Caco-2 (cell line): ENCODE data around the gene SUN2. TPM values are rescaled to one million over a fixed set of nuclear protein-coding genes. Genes with fewer than 3 reads are reported as not detected.
A peak's percentile ranks its signal among the peaks of the same experiment; 100 is the strongest.

ENCODE experiments used
- BruUV-seq: library from RNA; stranded (reverse); fragments of 400-500 nt; replicated peaks from 2 replicates; lab custom pipeline; 2021; lab: Mats Ljungman, UMichigan
- CTCF ChIA-PET: fragments of 300-600 bp; sonication (Branson Sonifier 250); formaldehyde crosslinking; loops from one replicate; lab custom pipeline; 2022; ENCODE audit warnings: antibody characterized with exemption; lab: Charles Lee
- POLR2A ChIA-PET: fragments of 300-600 bp; sonication (Branson Sonifier 250); formaldehyde crosslinking; loops from one replicate; lab custom pipeline; 2022; ENCODE audit warnings: antibody characterized with exemption; lab: Charles Lee
- DNase-seq, 2 experiments: peaks; one replicate each; pipeline versions ENCODE4 v3.0.0 to v3.0.0-alpha.2; 2020 to 2022
- H3K27me3 ChIP-seq: replicated peaks from 2 replicates; pipeline ENCODE4 v1.6.0; 2011; ENCODE audit warnings: low read length; ENCODE audit not compliant: control insufficient read depth, insufficient read depth
- H3K36me3 ChIP-seq: 2 replicates; pipeline ENCODE4 v1.5.1; 2011; ENCODE audit warnings: low read length; ENCODE audit not compliant: control insufficient read depth, insufficient read depth
- H3K4me1 ChIP-seq: fragments of 250-450 bp; sonication (Bioruptor Pico); 2 replicates; pipeline ENCODE4 v1.5.1; 2020; ENCODE audit warnings: mild to moderate bottlenecking
- H3K4me3 ChIP-seq: 2 replicates; pipeline ENCODE4 v1.5.1; 2011; ENCODE audit warnings: low read depth, mild to moderate bottlenecking, control low read depth, low read length
- H3K9me3 ChIP-seq: fragments of 250-450 bp; sonication (Bioruptor Pico); 2 replicates; pipeline ENCODE4 v1.5.1; 2020; ENCODE audit warnings: mild to moderate bottlenecking, moderate library complexity
- H3K27ac Mint-ChIP-seq: one replicate; pipeline ENCODE4 v1.8.0; 2022; ENCODE audit warnings: mixed read lengths; ENCODE audit not compliant: unreplicated experiment
- H3K27me3 Mint-ChIP-seq: one replicate; pipeline ENCODE4 v1.8.0; 2022; ENCODE audit warnings: mixed read lengths; ENCODE audit not compliant: insufficient read depth, unreplicated experiment
- H3K36me3 Mint-ChIP-seq: one replicate; pipeline ENCODE4 v1.8.0; 2022; ENCODE audit warnings: mild to moderate bottlenecking, mixed read lengths; ENCODE audit not compliant: insufficient read depth, unreplicated experiment
- H3K4me1 Mint-ChIP-seq: one replicate; pipeline ENCODE4 v1.8.0; 2022; ENCODE audit warnings: low read depth, mixed read lengths; ENCODE audit not compliant: unreplicated experiment
- H3K4me3 Mint-ChIP-seq: one replicate; pipeline ENCODE4 v1.8.0; 2022; ENCODE audit warnings: mild to moderate bottlenecking, moderate library complexity, mixed read lengths; ENCODE audit not compliant: unreplicated experiment
- H3K9me3 Mint-ChIP-seq: one replicate; pipeline ENCODE4 v1.8.0; 2022; ENCODE audit warnings: mixed read lengths; ENCODE audit not compliant: unreplicated experiment
- CTCF ChIP-seq, 2 experiments: fragments of 200-600 bp in 1 of 2; IDR thresholded peaks; 1 replicate in 1 of 2; 2 replicates in 1 of 2; pipeline versions ENCODE4 v1.5.1 to v1.8.0; 2011 to 2022; ENCODE audit warnings: antibody characterized with exemption in 1 of 2, control low read depth in 1 of 2, inconsistent platforms in 1 of 2, low read depth in 1 of 2, low read length in 1 of 2, mild to moderate bottlenecking in 1 of 2, moderate library complexity in 1 of 2; ENCODE audit not compliant: insufficient read depth in 1 of 2, severe bottlenecking in 1 of 2, unreplicated experiment in 1 of 2
- intact Hi-C: fragments of 100-400 bp; cut with micrococcal nuclease; formaldehyde crosslinking; loops from one replicate; pipeline ENCODE4 v1.10.0; 2022; ENCODE audit not compliant: unreplicated experiment
- total RNA-seq: library from RNA; stranded (reverse); gene quantifications from 2 replicates; pipeline ENCODE4 v1.2.3, GENCODE V29; 2022

The SUN2 gene
- total RNA-seq, 1 experiment from 2014 or later = 67.8 TPM

DNA sequence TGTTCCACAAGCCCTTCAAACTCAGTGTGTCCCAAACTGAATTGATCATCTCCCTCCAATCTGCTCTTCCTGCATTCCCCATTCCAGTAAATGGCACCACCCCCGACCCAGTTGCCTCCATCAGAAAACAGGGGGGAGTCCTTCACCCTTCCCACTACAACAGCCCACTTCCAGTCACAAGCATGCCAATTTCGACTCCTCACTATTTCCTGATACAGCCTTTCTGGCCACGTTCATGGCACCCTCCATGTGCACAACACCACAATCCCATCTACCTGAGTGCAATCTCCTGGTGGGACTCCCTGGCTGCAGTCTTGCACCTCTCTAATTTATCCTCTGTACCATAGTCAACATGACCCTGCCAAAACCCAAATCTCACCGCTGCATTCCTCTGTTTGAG lies 39.8 kb upstream of the SUN2 start:
- peaks cover 22% of the 10 kb centered on the region for H3K27me3 Mint-ChIP-seq
- no peak overlapping the region for H3K4me3 ChIP-seq
- no peak overlapping the region for H3K27ac Mint-ChIP-seq
- DNase-seq = no peak
- H3K4me1 ChIP-seq = peaks cover 8% of the 10 kb centered on the region
- H3K9me3 Mint-ChIP-seq = no peaks in the 10 kb centered on the region
- no peak overlapping the region for H3K4me3 Mint-ChIP-seq
- no peaks in the 10 kb centered on the region for H3K27me3 ChIP-seq
- ChIA-PET CTCF (no interaction called here), POLR2A (no interaction called here)
- no TSS peak for BruUV-seq
- H3K36me3 Mint-ChIP-seq = no peaks in the 10 kb centered on the region
- no peaks in the 10 kb centered on the region for H3K4me1 Mint-ChIP-seq
- intact Hi-C loops = no loop called here
- no peak for TF ChIP-seq CTCF (IDR thresholded peaks at IDR 0.05; ENCODE audit: insufficient read depth in 1 of 2, low read depth in 1 of 2, low read length in 1 of 2, severe bottlenecking in 1 of 2, unreplicated experiment in 1 of 2)
- H3K36me3 ChIP-seq = no peaks in the 10 kb centered on the region
- H3K9me3 ChIP-seq = no peaks in the 10 kb centered on the region

- no peaks in the 10 kb centered on the region for H3K9me3 Mint-ChIP-seq
- Histone ChIP-seq H3K27me3 (no peaks in the 10 kb centered on the region), H3K36me3 (no peaks in the 10 kb centered on the region), H3K4me3 (peak within 1 kb of the TSS; percentile 90), H3K9me3 (no peaks in the 10 kb centered on the region), H3K4me1 (peaks cover 8% of the 10 kb centered on the region)
- H3K36me3 Mint-ChIP-seq = no peaks in the 10 kb centered on the region
- ChIA-PET POLR2A (no interaction called here), CTCF (no interaction called here)
- peaks cover 21% of the 10 kb centered on the region for H3K27me3 Mint-ChIP-seq
- TF ChIP-seq CTCF (IDR thresholded peaks at IDR 0.05; ENCODE audit: insufficient read depth in 1 of 2, low read depth in 1 of 2, low read length in 1 of 2, severe bottlenecking in 1 of 2, unreplicated experiment in 1 of 2) = no peak
- BruUV-seq = no TSS peak
- DNase-seq = peak; percentile 94 to 95
- no peaks in the 10 kb centered on the region for H3K4me1 Mint-ChIP-seq
- intact Hi-C loops = loop anchor here (1.0 kb wide), 1 partner anchor 49 kb away; no protein-coding TSS in a partner anchor
- peak within 1 kb of the TSS; percentile 71 for H3K27ac Mint-ChIP-seq
- H3K4me3 Mint-ChIP-seq = peak within 1 kb of the TSS; percentile 85
Observed at GRCh38 chr22:38793721-38794466, 38.1 kb upstream of the SUN2 start, which contains the start of gene DNAL4. Gene DNAL4 (minus strand): TSS chr22:38794143. CDS start chr22:38782731, 11,412 bp downstream.

DNA sequence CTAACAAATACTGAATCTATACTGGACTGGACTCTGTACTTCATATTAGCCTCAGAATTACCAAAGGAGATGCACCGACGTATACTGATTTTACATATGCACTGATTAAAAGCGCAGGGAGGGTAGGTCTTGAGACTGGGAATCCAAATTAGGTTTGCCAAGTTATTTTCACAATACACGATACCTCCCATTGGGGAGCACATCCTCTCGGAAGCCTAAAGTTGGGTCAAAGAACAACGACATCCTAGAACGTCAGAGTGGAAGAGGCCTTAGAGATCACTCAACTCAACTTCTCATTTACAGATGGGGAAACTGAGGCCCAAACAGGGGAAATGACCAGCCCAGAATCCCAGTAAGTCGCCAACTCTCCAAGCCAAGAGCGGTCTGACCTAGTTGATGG lies 37.5 kb upstream of the SUN2 start:
- peak overlapping the region; percentile 85 for H3K4me3 Mint-ChIP-seq
- peak overlapping the region; percentile 90 for H3K4me3 ChIP-seq
- BruUV-seq = TSS peak; percentile 60
- intact Hi-C loops = no loop called here
- peaks cover 8% of the 10 kb centered on the region for H3K4me1 ChIP-seq
- peaks cover 16% of the 10 kb centered on the region for H3K27me3 Mint-ChIP-seq
- DNase-seq = no peak
- no peaks in the 10 kb centered on the region for H3K36me3 Mint-ChIP-seq
- H3K36me3 ChIP-seq = no peaks in the 10 kb centered on the region
- H3K27ac Mint-ChIP-seq = peak overlapping the region; percentile 71
- no peak for TF ChIP-seq CTCF (IDR thresholded peaks at IDR 0.05; ENCODE audit: insufficient read depth in 1 of 2, low read depth in 1 of 2, low read length in 1 of 2, severe bottlenecking in 1 of 2, unreplicated experiment in 1 of 2)
- H3K4me1 Mint-ChIP-seq = no peaks in the 10 kb centered on the region
- H3K27me3 ChIP-seq = no peaks in the 10 kb centered on the region
- H3K9me3 Mint-ChIP-seq = no peaks in the 10 kb centered on the region
- POLR2A ChIA-PET = no interaction called here
- H3K9me3 ChIP-seq = no peaks in the 10 kb centered on the region
- CTCF ChIA-PET = no interaction called here
